Measurements from ENCODE around the gene SH3RF3. TPM values are rescaled to one million over a fixed set of nuclear protein-coding genes. Genes with fewer than 3 reads are reported as not detected.

SH3RF3 gene
- total RNA-seq, 1 experiment from 2014 or later: 4.9 TPM

DNA sequence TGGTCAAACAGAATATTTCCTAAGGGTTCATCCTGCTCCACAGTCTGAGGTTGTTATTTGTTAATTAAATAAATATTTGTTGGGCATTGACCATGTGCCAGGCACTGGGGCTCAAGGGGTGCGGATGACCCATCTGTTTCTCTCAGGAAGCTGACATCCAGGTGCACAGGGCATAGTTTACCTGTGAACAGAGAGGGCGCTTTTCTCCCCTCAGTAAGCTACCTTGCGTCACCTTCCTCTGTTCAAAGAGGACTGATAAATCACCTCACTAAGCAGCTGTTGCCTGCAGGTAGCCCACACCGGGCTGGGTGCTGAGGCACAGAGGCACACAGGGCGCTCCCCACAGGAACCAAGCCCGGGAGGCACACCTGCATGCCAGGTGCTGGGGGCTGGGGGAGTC lies 41.6 kb downstream of the SH3RF3 start:
- H3K27ac ChIP-seq (ENCODE audit: low read length): no peak overlapping the region
- no peaks in the 10 kb centered on the region for H3K27me3 ChIP-seq (ENCODE audit: control insufficient read depth, insufficient read depth, low read length)
- intact Hi-C loops (cut with micrococcal nuclease; ENCODE audit: unreplicated experiment): no loop called here
- DNase-seq (ENCODE audit: low read depth, low spot score) (no peak), ATAC-seq (no peak)
- H3K4me1 ChIP-seq (ENCODE audit: control insufficient read depth, insufficient read depth, low read length): peaks cover 10% of the 10 kb centered on the region
- CTCF ChIA-PET: no interaction called here
- in situ Hi-C loops (cut with HindIII; ENCODE audit: low pct_unique_long_range_greater_than_20kb, low sequenced_read_pairs): no loop called here
- H3K9me3 ChIP-seq (ENCODE audit: control insufficient read depth, insufficient read depth, low read depth, low read length): 0 out of 2 replicates have a peak, but pooled peaks cover 3% of the 10 kb centered on the region
- POLR2A ChIA-PET: no interaction called here
- no peaks in the 10 kb centered on the region for H3K36me3 ChIP-seq (ENCODE audit: control insufficient read depth, insufficient read depth, low read length)
- no peak overlapping the region for H3K4me3 ChIP-seq (ENCODE audit: low read depth in 2 of 2, low read length in 2 of 2)
- no TSS peak for BruUV-seq (replicated peaks)
- TF ChIP-seq, protein P1, sequence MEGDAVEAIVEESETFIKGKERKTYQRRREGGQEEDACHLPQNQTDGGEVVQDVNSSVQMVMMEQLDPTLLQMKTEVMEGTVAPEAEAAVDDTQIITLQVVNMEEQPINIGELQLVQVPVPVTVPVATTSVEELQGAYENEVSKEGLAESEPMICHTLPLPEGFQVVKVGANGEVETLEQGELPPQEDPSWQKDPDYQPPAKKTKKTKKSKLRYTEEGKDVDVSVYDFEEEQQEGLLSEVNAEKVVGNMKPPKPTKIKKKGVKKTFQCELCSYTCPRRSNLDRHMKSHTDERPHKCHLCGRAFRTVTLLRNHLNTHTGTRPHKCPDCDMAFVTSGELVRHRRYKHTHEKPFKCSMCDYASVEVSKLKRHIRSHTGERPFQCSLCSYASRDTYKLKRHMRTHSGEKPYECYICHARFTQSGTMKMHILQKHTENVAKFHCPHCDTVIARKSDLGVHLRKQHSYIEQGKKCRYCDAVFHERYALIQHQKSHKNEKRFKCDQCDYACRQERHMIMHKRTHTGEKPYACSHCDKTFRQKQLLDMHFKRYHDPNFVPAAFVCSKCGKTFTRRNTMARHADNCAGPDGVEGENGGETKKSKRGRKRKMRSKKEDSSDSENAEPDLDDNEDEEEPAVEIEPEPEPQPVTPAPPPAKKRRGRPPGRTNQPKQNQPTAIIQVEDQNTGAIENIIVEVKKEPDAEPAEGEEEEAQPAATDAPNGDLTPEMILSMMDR (IDR thresholded peaks at IDR 0.05): no peak; the same call in 1 of the 2 replicates

DNA sequence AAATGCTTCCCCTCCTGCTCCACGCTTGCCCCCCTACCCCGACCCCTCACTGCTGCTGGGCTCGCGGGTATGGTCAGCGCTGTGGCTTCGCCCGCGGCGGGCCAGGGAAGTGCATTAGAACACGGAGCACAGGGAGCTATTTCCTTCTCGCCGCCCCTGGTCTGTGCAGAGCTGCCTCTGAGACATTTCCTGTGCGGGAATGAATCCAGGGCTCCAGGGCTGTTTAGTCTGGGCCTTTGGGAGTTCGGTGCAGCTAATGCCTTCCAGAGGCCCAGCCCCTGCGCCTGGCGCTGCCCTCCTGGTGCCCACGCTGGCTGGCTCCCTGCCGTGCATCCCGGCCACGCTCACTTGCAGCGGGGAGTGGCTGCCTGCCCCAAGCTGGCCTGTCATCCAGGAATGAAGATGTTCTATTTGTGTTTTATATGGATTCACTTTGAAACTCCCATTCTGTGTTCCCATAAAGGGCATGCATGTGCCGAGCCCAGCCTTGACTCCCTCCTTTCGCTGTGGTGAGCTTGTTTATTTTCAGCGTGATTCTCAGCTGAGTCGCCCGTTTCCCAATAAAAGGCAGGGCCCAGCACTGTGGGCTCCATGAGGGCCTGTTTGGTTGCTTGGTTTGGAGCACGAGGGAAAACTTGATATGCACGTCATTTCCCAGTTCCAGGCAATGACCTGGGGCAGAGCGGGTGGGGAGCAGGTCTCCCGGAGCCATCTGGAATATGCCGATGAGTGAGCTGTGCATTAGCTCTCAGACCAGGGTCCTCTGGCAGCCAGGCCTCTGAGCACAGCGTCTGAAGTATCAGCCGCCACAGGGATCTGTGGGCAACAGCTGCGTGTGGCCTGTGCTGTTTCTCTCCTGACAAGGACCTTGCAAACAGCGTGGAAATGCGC lies 42.7 kb downstream of the SH3RF3 start:
- H3K4me1 ChIP-seq (ENCODE audit: control insufficient read depth, insufficient read depth, low read length): peaks cover 10% of the 10 kb centered on the region
- ATAC-seq (peak; percentile 90), DNase-seq (ENCODE audit: low read depth, low spot score) (no peak)
- H3K4me3 ChIP-seq (ENCODE audit: low read depth in 2 of 2, low read length in 2 of 2): peak overlapping the region in 1 of 2 experiments; percentile 27; a peak in 2 of 4 replicates
- H3K9me3 ChIP-seq (ENCODE audit: control insufficient read depth, insufficient read depth, low read depth, low read length): 0 out of 2 replicates have a peak, but pooled peaks cover 3% of the 10 kb centered on the region
- in situ Hi-C loops (cut with HindIII; ENCODE audit: low pct_unique_long_range_greater_than_20kb, low sequenced_read_pairs) (no loop called here), intact Hi-C loops (cut with micrococcal nuclease; ENCODE audit: unreplicated experiment) (no loop called here)
- BruUV-seq (replicated peaks): no TSS peak
- CTCF ChIA-PET: no interaction called here
- TF ChIP-seq SIN3A (IDR thresholded peaks at IDR 0.05; ENCODE audit: borderline replicate concordance, insufficient read depth, low read depth, low read length) (no peak), POLR2AphosphoS5 (IDR thresholded peaks at IDR 0.05; ENCODE audit: low read depth, low read length) (no peak), TCF7L2 (IDR thresholded peaks at IDR 0.05; ENCODE audit: low read depth, low read length) (no peak)
- TF ChIP-seq, protein P1 (IDR thresholded peaks at IDR 0.05): no peak
- TF ChIP-seq, protein P2, sequence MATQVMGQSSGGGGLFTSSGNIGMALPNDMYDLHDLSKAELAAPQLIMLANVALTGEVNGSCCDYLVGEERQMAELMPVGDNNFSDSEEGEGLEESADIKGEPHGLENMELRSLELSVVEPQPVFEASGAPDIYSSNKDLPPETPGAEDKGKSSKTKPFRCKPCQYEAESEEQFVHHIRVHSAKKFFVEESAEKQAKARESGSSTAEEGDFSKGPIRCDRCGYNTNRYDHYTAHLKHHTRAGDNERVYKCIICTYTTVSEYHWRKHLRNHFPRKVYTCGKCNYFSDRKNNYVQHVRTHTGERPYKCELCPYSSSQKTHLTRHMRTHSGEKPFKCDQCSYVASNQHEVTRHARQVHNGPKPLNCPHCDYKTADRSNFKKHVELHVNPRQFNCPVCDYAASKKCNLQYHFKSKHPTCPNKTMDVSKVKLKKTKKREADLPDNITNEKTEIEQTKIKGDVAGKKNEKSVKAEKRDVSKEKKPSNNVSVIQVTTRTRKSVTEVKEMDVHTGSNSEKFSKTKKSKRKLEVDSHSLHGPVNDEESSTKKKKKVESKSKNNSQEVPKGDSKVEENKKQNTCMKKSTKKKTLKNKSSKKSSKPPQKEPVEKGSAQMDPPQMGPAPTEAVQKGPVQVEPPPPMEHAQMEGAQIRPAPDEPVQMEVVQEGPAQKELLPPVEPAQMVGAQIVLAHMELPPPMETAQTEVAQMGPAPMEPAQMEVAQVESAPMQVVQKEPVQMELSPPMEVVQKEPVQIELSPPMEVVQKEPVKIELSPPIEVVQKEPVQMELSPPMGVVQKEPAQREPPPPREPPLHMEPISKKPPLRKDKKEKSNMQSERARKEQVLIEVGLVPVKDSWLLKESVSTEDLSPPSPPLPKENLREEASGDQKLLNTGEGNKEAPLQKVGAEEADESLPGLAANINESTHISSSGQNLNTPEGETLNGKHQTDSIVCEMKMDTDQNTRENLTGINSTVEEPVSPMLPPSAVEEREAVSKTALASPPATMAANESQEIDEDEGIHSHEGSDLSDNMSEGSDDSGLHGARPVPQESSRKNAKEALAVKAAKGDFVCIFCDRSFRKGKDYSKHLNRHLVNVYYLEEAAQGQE (IDR thresholded peaks at IDR 0.05; ENCODE audit: insufficient read depth in 1 of 2, low read depth in 2 of 2, low read length in 1 of 2): no peak
- H3K36me3 ChIP-seq (ENCODE audit: control insufficient read depth, insufficient read depth, low read length): no peaks in the 10 kb centered on the region
- peak overlapping the region; percentile 32; the same call in 1 of the 2 replicates for H3K27ac ChIP-seq (ENCODE audit: low read length)
- no peaks in the 10 kb centered on the region for H3K27me3 ChIP-seq (ENCODE audit: control insufficient read depth, insufficient read depth, low read length)
- POLR2A ChIA-PET: no interaction called here

Data from Panc1 (cell line).